ENCODE data around the gene EPHB6.

The EPHB6 gene

GRCh38 chr7:142894985-142895593, 40.2 kb downstream of the EPHB6 start:
- no peak overlapping the region for H3K4me3 ChIP-seq (ENCODE audit: low read depth, low read length)
- no peak for TF ChIP-seq CTCF (IDR thresholded peaks at IDR 0.05; ENCODE audit: insufficient read depth, low read depth, low read length, missing control alignments)
- no peak for DNase-seq (ENCODE audit: low read depth)

- no peak overlapping the region for H3K4me3 ChIP-seq (ENCODE audit: low read depth, low read length)
- DNase-seq (ENCODE audit: low read depth), result no peak
- no peak for TF ChIP-seq CTCF (IDR thresholded peaks at IDR 0.05; ENCODE audit: insufficient read depth, low read depth, low read length, missing control alignments)
Measured at GRCh38 chr7:142896151-142896550, 41.3 kb downstream of the EPHB6 start.

- DNase-seq (ENCODE audit: low read depth), result no peak
- H3K4me3 ChIP-seq (ENCODE audit: low read depth, low read length), result no peak overlapping the region
- TF ChIP-seq CTCF (IDR thresholded peaks at IDR 0.05; ENCODE audit: insufficient read depth, low read depth, low read length, missing control alignments), result no peak
Measured at GRCh38 chr7:142896741-142897379, 42.0 kb downstream of the EPHB6 start.

- H3K4me3 ChIP-seq (ENCODE audit: low read depth, low read length), result no peak overlapping the region
- no peak for DNase-seq (ENCODE audit: low read depth)
- no peak for TF ChIP-seq CTCF (IDR thresholded peaks at IDR 0.05; ENCODE audit: insufficient read depth, low read depth, low read length, missing control alignments)
Measured at GRCh38 chr7:142897691-142898090, 42.8 kb downstream of the EPHB6 start.

- DNase-seq (ENCODE audit: low read depth), result no peak
- no peak overlapping the region for H3K4me3 ChIP-seq (ENCODE audit: low read depth, low read length)
- TF ChIP-seq CTCF (IDR thresholded peaks at IDR 0.05; ENCODE audit: insufficient read depth, low read depth, low read length, missing control alignments), result no peak
Measured at GRCh38 chr7:142898377-142899170, 43.7 kb downstream of the EPHB6 start.

- no peak for DNase-seq (ENCODE audit: low read depth)
- no peak for TF ChIP-seq CTCF (IDR thresholded peaks at IDR 0.05; ENCODE audit: insufficient read depth, low read depth, low read length, missing control alignments)
Measured at GRCh38 chr7:142899661-142900060, 44.8 kb downstream of the EPHB6 start.

More at GRCh38 chr7:142899661-142900060, 44.8 kb downstream of the EPHB6 start:
- H3K4me3 ChIP-seq (ENCODE audit: low read depth, low read length), result no peak overlapping the region
